Gastroesophageal sphincter (tissue), 4 donors: ENCODE results near the gene MTFR1L. TPM values are rescaled to one million over a fixed set of nuclear protein-coding genes. Genes with fewer than 3 reads are reported as not detected.

Experiments used
- ATAC-seq: fragments of 150-250 bp; one replicate; pipeline ENCODE4 v1.9.1; 2016; ENCODE audit warnings: mild to moderate bottlenecking, moderate library complexity
- H3K27ac ChIP-seq, 4 donors: fragments of 200-600 bp; sonication (generic) in 3 of 4; 1 replicate in 3 of 4; 2 replicates in 1 of 4; pipeline ENCODE4 v1.5.1; 2016 to 2019
- H3K27me3 ChIP-seq: fragments of 200-600 bp; sonication (generic); one replicate; pipeline ENCODE4 v1.5.1; 2019
- H3K36me3 ChIP-seq, 2 donors: fragments of 200-600 bp; sonication (generic); one replicate each; pipeline ENCODE4 v1.5.1; 2019; ENCODE audit warnings: control low read depth in 1 of 2
- H3K4me1 ChIP-seq, 3 donors: fragments of 200-600 bp; sonication (generic); 1 replicate in 2 of 3; 2 replicates in 1 of 3; pipeline ENCODE4 v1.5.1; 2016 to 2019; ENCODE audit warnings: control low read depth in 2 of 3
- H3K4me3 ChIP-seq, 2 donors: fragments of 200-600 bp; sonication (generic); one replicate each; pipeline ENCODE4 v1.5.1; 2019; ENCODE audit warnings: mild to moderate bottlenecking in 1 of 2, moderate library complexity in 1 of 2
- H3K9me3 ChIP-seq, 3 donors: fragments of 200-600 bp; sonication (generic); one replicate each; pipeline ENCODE4 v1.5.1; 2017 to 2019; ENCODE audit warnings: control low read depth in 2 of 3
- CTCF ChIP-seq, 4 experiments: fragments of 200-600 bp in 2 of 4; fragments of 450-650 bp in 2 of 4; sonication (generic) in 1 of 4; IDR thresholded peaks; one replicate each; pipeline ENCODE4 v1.5.1; 2017 to 2019; ENCODE audit warnings: antibody characterized with exemption in 4 of 4, mild to moderate bottlenecking in 2 of 4, moderate library complexity in 2 of 4
- EP300 ChIP-seq: sonication (generic); formaldehyde crosslinking; IDR thresholded peaks from one replicate; pipeline ENCODE4 v1.6.1; 2017; ENCODE audit warnings: antibody characterized with exemption, mild to moderate bottlenecking
- POLR2A ChIP-seq, 2 donors: fragments of 450-650 bp; IDR thresholded peaks; one replicate each; pipeline ENCODE4 v1.6.1; 2017; ENCODE audit warnings: antibody characterized with exemption in 2 of 2, mild to moderate bottlenecking in 2 of 2, moderate library complexity in 1 of 2
- POLR2AphosphoS5 ChIP-seq: sonication (generic); formaldehyde crosslinking; IDR thresholded peaks from one replicate; pipeline ENCODE4 v1.6.1; 2017; ENCODE audit warnings: antibody characterized with exemption
- WGBS, 2 donors: methylation state at CpG; one replicate each; pipeline ENCODE4 v1.1.5; 2018; ENCODE audit warnings: low coverage in 1 of 2; 5-methylcytosine and 5-hydroxymethylcytosine counted together
- total RNA-seq, 4 donors: library from RNA; depleted of rRNA; stranded (reverse); fragments of >200 nt; gene quantifications; one replicate each; pipeline ENCODE4 v1.1.0, GENCODE V29; 2016

The MTFR1L gene
- total RNA-seq, 4 donors from 2014 or later = 83.2 to 128 (median 101) TPM

- H3K9me3 ChIP-seq = no peaks in the 10 kb centered on the region
- no peak for ATAC-seq
- no peaks in the 10 kb centered on the region for H3K27me3 ChIP-seq
- H3K36me3 ChIP-seq = no peaks in the 10 kb centered on the region
- 83 to 92% methylated on average over 2 to 3 of the region's 8 CpGs for WGBS, 2 donors
- peak overlapping the region in 1 of 4 donors; percentile 89 for H3K27ac ChIP-seq
- H3K4me3 ChIP-seq = no peak overlapping the region
- H3K4me1 ChIP-seq = peaks cover 0 to 59% (median 25%) of the 10 kb centered on the region in 3 donors
- TF ChIP-seq POLR2AphosphoS5 = no peak
- TF ChIP-seq POLR2A (IDR thresholded peaks at IDR 0.05) = no peak
- no peak for TF ChIP-seq EP300
- peak in 2 of 4 experiments; percentile 32 to 51 for TF ChIP-seq CTCF (IDR thresholded peaks at IDR 0.05)
Observed at GRCh38 chr1:25797939-25798338, 21.8 kb upstream of the MTFR1L start.

GRCh38 chr1:25798666-25799351 lies 20.9 kb upstream of the MTFR1L start:
- H3K27ac ChIP-seq = peak overlapping the region in 3 of 4 donors; percentile 89 to 92 (median 89)

GRCh38 chr1:25799352-25799934 lies 20.3 kb upstream of the MTFR1L start:
- H3K4me1 ChIP-seq = peaks cover 0 to 74% (median 28%) of the 10 kb centered on the region in 3 donors

More at GRCh38 chr1:25798666-25799351, 20.9 kb upstream of the MTFR1L start:
- TF ChIP-seq POLR2A (IDR thresholded peaks at IDR 0.05) (no peak), EP300 (no peak), CTCF (IDR thresholded peaks at IDR 0.05) (no peak), POLR2AphosphoS5 (no peak)
- no CpG with 5 or more reads among the region's 8 CpGs for WGBS, 2 donors
- Histone ChIP-seq H3K9me3 (no peaks in the 10 kb centered on the region), H3K4me3 (no peak overlapping the region), H3K36me3 (no peaks in the 10 kb centered on the region), H3K27me3 (no peaks in the 10 kb centered on the region), H3K4me1 (peaks cover 0 to 68% (median 28%) of the 10 kb centered on the region in 3 donors)
- ATAC-seq = no peak

GRCh38 chr1:25799935-25800702 lies 19.6 kb upstream of the MTFR1L start, which contains the start of gene SELENON:
TSS of gene SELENON (plus strand) at chr1:25800193. CDS start at chr1:25800231, 38 bp downstream.
- H3K4me1 ChIP-seq = peaks cover 0 to 81% (median 28%) of the 10 kb centered on the region in 3 donors
- TF ChIP-seq EP300 = no peak
- peak; percentile 56 for TF ChIP-seq POLR2AphosphoS5
- TF ChIP-seq POLR2A (IDR thresholded peaks at IDR 0.05) = peak in 1 of 2 donors; percentile 21
- H3K36me3 ChIP-seq = peaks cover 0 to 3% of the 10 kb centered on the region in 2 donors
- no peaks in the 10 kb centered on the region for H3K9me3 ChIP-seq
- peak within 1 kb of the TSS; percentile 35 to 92 (median 89) for H3K27ac ChIP-seq
- WGBS, 2 donors = 0 to 17% methylated on average over 1 to 2 of the region's 91 CpGs
- peak within 1 kb of the TSS; percentile 69 to 73 for H3K4me3 ChIP-seq
- H3K27me3 ChIP-seq = no peaks in the 10 kb centered on the region
- ATAC-seq = peak; percentile 84

More at GRCh38 chr1:25799352-25799934, 20.3 kb upstream of the MTFR1L start:
- H3K27ac ChIP-seq = peak overlapping the region; percentile 35 to 92 (median 89)
- no peaks in the 10 kb centered on the region for H3K9me3 ChIP-seq
- whole genome bisulfite sequencing, 2 donors = 19 to 37% methylated on average over 3 to 6 of the region's 12 CpGs
- peak overlapping the region; percentile 35 to 73 for H3K4me3 ChIP-seq
- ATAC-seq = no peak
- TF ChIP-seq CTCF (IDR thresholded peaks at IDR 0.05) (no peak), EP300 (no peak), POLR2AphosphoS5 (no peak), POLR2A (IDR thresholded peaks at IDR 0.05) (no peak)
- H3K27me3 ChIP-seq = no peaks in the 10 kb centered on the region
- H3K36me3 ChIP-seq = no peaks in the 10 kb centered on the region
